ENCODE data around the gene ATP13A5. TPM values are rescaled to one million over a fixed set of nuclear protein-coding genes. Genes with fewer than 3 reads are reported as not detected.

ATP13A5 gene
- total RNA-seq, 1 donor: not detected

GRCh38 chr3:193310914-193311723, 67.4 kb downstream of the ATP13A5 start:
- Histone ChIP-seq H2AFZ (ENCODE audit: low read length) (no peak overlapping the region), H3K4me1 (ENCODE audit: insufficient read depth, low read length) (no peaks in the 10 kb centered on the region), H3K9me3 (ENCODE audit: low read depth, low read length) (no peaks in the 10 kb centered on the region), H4K20me1 (ENCODE audit: insufficient read depth, low read length) (no peaks in the 10 kb centered on the region), H3K27me3 (ENCODE audit: insufficient read depth, low read length) (no peaks in the 10 kb centered on the region), H3K27ac (ENCODE audit: low read depth, low read length) (no peak overlapping the region), H3K79me2 (ENCODE audit: insufficient read depth, low read length) (no peaks in the 10 kb centered on the region), H3K36me3 (ENCODE audit: insufficient read depth, low read length) (no peaks in the 10 kb centered on the region), H3K4me3 (ENCODE audit: insufficient read depth, low read length) (no peak overlapping the region), H3K4me2 (ENCODE audit: insufficient read depth, low read length) (no peak overlapping the region)
- DNase-seq (ENCODE audit: insufficient read length, low spot score, missing footprints): no peak
- TF ChIP-seq, protein P1, sequence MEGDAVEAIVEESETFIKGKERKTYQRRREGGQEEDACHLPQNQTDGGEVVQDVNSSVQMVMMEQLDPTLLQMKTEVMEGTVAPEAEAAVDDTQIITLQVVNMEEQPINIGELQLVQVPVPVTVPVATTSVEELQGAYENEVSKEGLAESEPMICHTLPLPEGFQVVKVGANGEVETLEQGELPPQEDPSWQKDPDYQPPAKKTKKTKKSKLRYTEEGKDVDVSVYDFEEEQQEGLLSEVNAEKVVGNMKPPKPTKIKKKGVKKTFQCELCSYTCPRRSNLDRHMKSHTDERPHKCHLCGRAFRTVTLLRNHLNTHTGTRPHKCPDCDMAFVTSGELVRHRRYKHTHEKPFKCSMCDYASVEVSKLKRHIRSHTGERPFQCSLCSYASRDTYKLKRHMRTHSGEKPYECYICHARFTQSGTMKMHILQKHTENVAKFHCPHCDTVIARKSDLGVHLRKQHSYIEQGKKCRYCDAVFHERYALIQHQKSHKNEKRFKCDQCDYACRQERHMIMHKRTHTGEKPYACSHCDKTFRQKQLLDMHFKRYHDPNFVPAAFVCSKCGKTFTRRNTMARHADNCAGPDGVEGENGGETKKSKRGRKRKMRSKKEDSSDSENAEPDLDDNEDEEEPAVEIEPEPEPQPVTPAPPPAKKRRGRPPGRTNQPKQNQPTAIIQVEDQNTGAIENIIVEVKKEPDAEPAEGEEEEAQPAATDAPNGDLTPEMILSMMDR (IDR thresholded peaks at IDR 0.05; ENCODE audit: extremely low read depth, low read depth, low read length): no peak

- Histone ChIP-seq H3K79me2 (ENCODE audit: insufficient read depth, low read length) (no peaks in the 10 kb centered on the region), H3K4me1 (ENCODE audit: insufficient read depth, low read length) (no peaks in the 10 kb centered on the region), H2AFZ (ENCODE audit: low read length) (no peak overlapping the region), H3K4me3 (ENCODE audit: insufficient read depth, low read length) (no peak overlapping the region), H3K9me3 (ENCODE audit: low read depth, low read length) (no peaks in the 10 kb centered on the region), H3K27ac (ENCODE audit: low read depth, low read length) (no peak overlapping the region), H3K27me3 (ENCODE audit: insufficient read depth, low read length) (no peaks in the 10 kb centered on the region), H4K20me1 (ENCODE audit: insufficient read depth, low read length) (no peaks in the 10 kb centered on the region), H3K36me3 (ENCODE audit: insufficient read depth, low read length) (no peaks in the 10 kb centered on the region), H3K4me2 (ENCODE audit: insufficient read depth, low read length) (no peak overlapping the region)
- DNase-seq (ENCODE audit: insufficient read length, low spot score, missing footprints): no peak
- TF ChIP-seq, protein P1 (IDR thresholded peaks at IDR 0.05; ENCODE audit: extremely low read depth, low read depth, low read length): no peak
These were observed 73.2 kb downstream of the ATP13A5 start for GRCh38 chr3:193305356-193305755.

DNA sequence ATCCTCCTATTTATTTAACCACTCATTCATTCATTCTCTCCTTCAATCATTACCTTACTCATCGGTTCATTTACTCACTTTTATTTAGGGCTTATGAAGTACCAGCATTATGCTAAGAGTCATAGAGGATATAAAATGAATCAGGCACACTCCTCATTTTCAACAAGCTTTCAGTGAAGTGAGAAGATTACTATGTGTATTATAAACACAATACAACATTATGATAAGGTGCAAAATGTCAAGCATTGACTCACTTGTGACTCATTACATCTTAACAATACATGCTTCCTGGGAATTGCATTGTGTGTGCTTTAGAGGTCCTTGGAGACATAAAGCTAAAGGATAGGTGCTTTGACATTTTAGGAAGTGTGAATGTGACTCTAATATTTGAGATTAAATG, 77.1 kb downstream of the ATP13A5 start:
- Histone ChIP-seq H3K27me3 (ENCODE audit: insufficient read depth, low read length) (no peaks in the 10 kb centered on the region), H3K79me2 (ENCODE audit: insufficient read depth, low read length) (no peaks in the 10 kb centered on the region), H3K4me1 (ENCODE audit: insufficient read depth, low read length) (no peaks in the 10 kb centered on the region), H4K20me1 (ENCODE audit: insufficient read depth, low read length) (no peaks in the 10 kb centered on the region), H3K36me3 (ENCODE audit: insufficient read depth, low read length) (no peaks in the 10 kb centered on the region), H3K27ac (ENCODE audit: low read depth, low read length) (no peak overlapping the region), H3K4me2 (ENCODE audit: insufficient read depth, low read length) (no peak overlapping the region), H3K4me3 (ENCODE audit: insufficient read depth, low read length) (no peak overlapping the region), H2AFZ (ENCODE audit: low read length) (no peak overlapping the region), H3K9me3 (ENCODE audit: low read depth, low read length) (no peaks in the 10 kb centered on the region)
- no peak for DNase-seq (ENCODE audit: insufficient read length, low spot score, missing footprints)
- TF ChIP-seq, protein P1 (IDR thresholded peaks at IDR 0.05; ENCODE audit: extremely low read depth, low read depth, low read length): no peak

DNA sequence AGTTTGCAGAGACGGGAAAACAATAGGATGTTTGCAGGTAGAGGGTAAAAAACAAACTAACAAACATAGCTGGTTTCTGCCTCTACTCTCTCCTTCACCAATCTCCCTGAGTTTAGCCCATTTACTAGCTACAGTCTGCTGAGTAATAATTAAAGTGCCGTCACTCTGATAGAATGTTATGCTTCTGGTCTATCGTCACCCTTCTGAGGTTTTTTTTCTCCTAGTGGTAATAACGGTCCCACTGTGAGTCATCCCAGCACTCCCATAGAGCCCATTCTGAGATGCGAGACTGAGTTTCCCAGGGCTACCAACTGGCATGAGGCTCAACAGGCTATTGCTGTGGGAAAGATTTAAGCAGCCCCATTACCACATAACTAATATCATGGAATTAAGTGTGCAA, 81.1 kb downstream of the ATP13A5 start:
- Histone ChIP-seq H3K27ac (ENCODE audit: low read depth, low read length) (no peak overlapping the region), H3K4me1 (ENCODE audit: insufficient read depth, low read length) (no peaks in the 10 kb centered on the region), H3K36me3 (ENCODE audit: insufficient read depth, low read length) (no peaks in the 10 kb centered on the region), H3K4me3 (ENCODE audit: insufficient read depth, low read length) (no peak overlapping the region), H3K4me2 (ENCODE audit: insufficient read depth, low read length) (no peak overlapping the region), H2AFZ (ENCODE audit: low read length) (no peak overlapping the region), H3K9me3 (ENCODE audit: low read depth, low read length) (no peaks in the 10 kb centered on the region), H4K20me1 (ENCODE audit: insufficient read depth, low read length) (no peaks in the 10 kb centered on the region), H3K79me2 (ENCODE audit: insufficient read depth, low read length) (no peaks in the 10 kb centered on the region), H3K27me3 (ENCODE audit: insufficient read depth, low read length) (no peaks in the 10 kb centered on the region)
- TF ChIP-seq, protein P1 (IDR thresholded peaks at IDR 0.05; ENCODE audit: extremely low read depth, low read depth, low read length): no peak
- DNase-seq (ENCODE audit: insufficient read length, low spot score, missing footprints): no peak

Measured in osteoblast (primary cell).